B cell (primary cell): ENCODE data around the gene TLCD3B.

ENCODE experiments used
- CTCF ChIP-seq: fragments of 200-600 bp; IDR thresholded peaks from one replicate; pipeline ENCODE4 v1.8.0; 2022; ENCODE audit warnings: antibody characterized with exemption, mild to moderate bottlenecking
- EZH2 ChIP-seq: IDR thresholded peaks from 2 replicates; pipeline ENCODE4 v1.6.1; 2012; ENCODE audit warnings: borderline replicate concordance, low read depth, mild to moderate bottlenecking, moderate library complexity, low read length; ENCODE audit not compliant: insufficient read depth, poor library complexity, severe bottlenecking

DNA sequence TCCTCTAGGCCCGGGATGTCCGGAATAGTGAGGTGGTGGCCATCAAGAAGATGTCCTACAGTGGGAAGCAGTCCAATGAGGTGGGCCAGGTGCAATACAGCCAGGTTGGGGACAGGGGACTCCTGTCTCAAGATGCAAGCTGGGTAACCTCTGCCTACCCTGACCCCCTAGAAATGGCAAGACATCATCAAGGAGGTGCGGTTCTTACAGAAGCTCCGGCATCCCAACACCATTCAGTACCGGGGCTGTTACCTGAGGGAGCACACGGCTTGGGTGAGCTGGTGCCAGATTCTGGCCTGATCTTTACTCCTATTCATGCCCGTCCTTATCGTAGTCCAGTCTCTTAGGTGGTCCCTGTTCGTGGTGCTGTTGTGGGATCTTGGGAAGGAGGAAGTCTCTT lies 53.0 kb downstream of the TLCD3B start:
- no peak for TF ChIP-seq CTCF
- TF ChIP-seq EZH2 = no peak
